Pancreas (tissue), 10 donors: ENCODE measurements around the gene NECAB2. TPM values are rescaled to one million over a fixed set of nuclear protein-coding genes. Genes with fewer than 3 reads are reported as not detected.

Experiments
- ATAC-seq, 4 donors: fragments of 200-7000 bp; cut with Tn5 transposase; one replicate each; pipeline versions ENCODE4 v1.8.0 to v1.9.1; 2020; ENCODE audit warnings: mild to moderate bottlenecking in 4 of 4, moderate library complexity in 4 of 4
- DNase-seq, 6 donors: peaks; one replicate each; pipeline ENCODE4 v3.0.0-alpha.2; 2020
- FAIRE-seq: peaks from 2 replicates; lab custom pipeline; 2012; peaks lifted over from hg19 to GRCh38; lab: Jason Lieb, UNC
- H3K27ac ChIP-seq, 4 donors: fragments of 200-600 bp; sonication (generic); 1 replicate in 3 of 4; 2 replicates in 1 of 4; pipeline versions ENCODE4 v1.5.0 to v1.8.0; 2020
- H3K27me3 ChIP-seq, 4 donors: fragments of 200-600 bp; one replicate each; pipeline ENCODE4 v1.8.0; 2021
- H3K36me3 ChIP-seq, 3 donors: fragments of 200-600 bp; sonication (generic) in 1 of 3; one replicate each; pipeline versions ENCODE4 v1.5.0 to v1.8.0; 2020 to 2021
- H3K4me1 ChIP-seq, 3 donors: fragments of 200-600 bp; one replicate each; pipeline ENCODE4 v1.8.0; 2021
- H3K4me3 ChIP-seq, 4 donors: fragments of 200-600 bp; sonication (generic) in 2 of 4; one replicate each; pipeline versions ENCODE4 v1.5.0 to v1.8.0; 2020 to 2021
- H3K9me3 ChIP-seq, 4 donors: fragments of 200-600 bp; one replicate each; pipeline ENCODE4 v1.8.0; 2021
- CTCF ChIP-seq, 4 donors: fragments of 200-600 bp; sonication (generic) in 3 of 4; IDR thresholded peaks; one replicate each; pipeline versions ENCODE4 v1.5.0 to v1.8.0; 2021; ENCODE audit warnings: antibody characterized with exemption in 4 of 4
- WGBS, 2 donors: extraction: QIAGEN DNeasy Blood & Tissue Kit; methylation state at CpG; one replicate each; pipeline ENCODE4 v1.1.7; 2013; 5-methylcytosine and 5-hydroxymethylcytosine counted together
- intact Hi-C, 3 donors: fragments of 100-400 bp; cut with DNase I; formaldehyde crosslinking; loops; one replicate each; pipeline versions ENCODE4 v1.11.1 to v1.14.2; 2022
- polyA plus RNA-seq, 2 donors: library from polyadenylated mRNA; stranded (reverse); fragments of 200-250 nt; gene quantifications; one replicate each; pipeline ENCODE4 v1.2.3, GENCODE V29; 2013
- total RNA-seq, 6 donors: library from RNA; stranded (reverse); fragmentation: NEBNext Ultra II Directional in 4 of 6; extraction: Animal tissue kit (Norgen Biotek cat#: 25700) in 4 of 6; gene quantifications; one replicate each; pipeline versions ENCODE4 v1.2.1 to v1.2.4, GENCODE V29; 2021 to 2023
- donor health status: healthy with polysubstance abuse.
- donor health status: DM: no; HTN: no; CAD: no; lungs with moderate emphysema.
- donor health status: DM: no; HTN: no; CAD: no.
- donor health status: control.
- donor health status: control.
- donor health status: Bipolar disorder and iron deficiency.
- donor health status: DM: yes; HTN: yes; CAD: no.
- donor health status: DM: no; HTN: no; CAD: no.
- donor health status: DM: no; HTN: no; CAD: no.
- donor health status: DM: yes; HTN: yes; CAD: no.

Gene NECAB2
- total and polyA plus RNA-seq, 8 donors, result 0.37 to 23.8 (median 1.2) TPM

DNA sequence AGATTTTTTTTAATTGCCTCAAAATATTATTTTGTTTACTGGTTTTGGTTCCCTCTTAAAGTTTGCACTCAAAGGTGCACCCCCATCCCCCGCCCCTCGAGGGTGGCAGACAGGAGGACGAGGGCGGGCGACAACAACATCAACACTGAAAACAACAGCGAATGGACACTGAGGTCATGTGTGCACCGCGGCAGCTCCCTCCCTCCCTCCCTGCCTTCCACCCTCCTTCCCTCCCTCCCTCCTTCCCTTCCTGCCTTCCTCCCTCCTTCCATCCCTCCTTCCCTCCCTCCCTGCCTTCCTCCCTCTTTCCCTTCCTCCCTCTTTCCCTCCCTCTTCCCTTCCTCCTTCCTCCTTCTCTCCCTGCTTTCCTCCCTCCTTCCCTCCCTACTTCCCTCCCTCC lies 16.5 kb upstream of the NECAB2 start:
- WGBS, 2 donors, result 45 to 49% methylated on average over 8 of the region's 8 CpGs
- no peak for TF ChIP-seq CTCF (IDR thresholded peaks at IDR 0.05)

GRCh38 chr16:83952587-83952939 lies 15.5 kb upstream of the NECAB2 start:
- Histone ChIP-seq H3K9me3 (no peaks in the 10 kb centered on the region), H3K27me3 (no peaks in the 10 kb centered on the region), H3K4me1 (peaks cover 4 to 18% (median 12%) of the 10 kb centered on the region in 3 donors), H3K36me3 (no peaks in the 10 kb centered on the region), H3K27ac (peak overlapping the region; percentile 88 to 96 (median 90)), H3K4me3 (peak overlapping the region in 2 of 4 donors; percentile 38 to 57)
- ATAC-seq (peak; percentile 0 to 1 (median 0)), DNase-seq (peak in 1 of 6 donors; percentile 56), FAIRE-seq (no peak)
- WGBS, 2 donors, result 2 to 9% methylated on average over 8 of the region's 8 CpGs
- intact Hi-C loops, result no loop called here
- TF ChIP-seq CTCF (IDR thresholded peaks at IDR 0.05), result no peak

More for the DNA sequence above, 16.5 kb upstream of the NECAB2 start:
- ATAC-seq (no peak), FAIRE-seq (no peak), DNase-seq (no peak)
- Histone ChIP-seq H3K4me3 (no peak overlapping the region), H3K27ac (no peak overlapping the region), H3K27me3 (no peaks in the 10 kb centered on the region), H3K4me1 (peaks cover 4 to 18% (median 12%) of the 10 kb centered on the region in 3 donors), H3K9me3 (no peaks in the 10 kb centered on the region), H3K36me3 (no peaks in the 10 kb centered on the region)
- intact Hi-C loops, result no loop called here

DNA sequence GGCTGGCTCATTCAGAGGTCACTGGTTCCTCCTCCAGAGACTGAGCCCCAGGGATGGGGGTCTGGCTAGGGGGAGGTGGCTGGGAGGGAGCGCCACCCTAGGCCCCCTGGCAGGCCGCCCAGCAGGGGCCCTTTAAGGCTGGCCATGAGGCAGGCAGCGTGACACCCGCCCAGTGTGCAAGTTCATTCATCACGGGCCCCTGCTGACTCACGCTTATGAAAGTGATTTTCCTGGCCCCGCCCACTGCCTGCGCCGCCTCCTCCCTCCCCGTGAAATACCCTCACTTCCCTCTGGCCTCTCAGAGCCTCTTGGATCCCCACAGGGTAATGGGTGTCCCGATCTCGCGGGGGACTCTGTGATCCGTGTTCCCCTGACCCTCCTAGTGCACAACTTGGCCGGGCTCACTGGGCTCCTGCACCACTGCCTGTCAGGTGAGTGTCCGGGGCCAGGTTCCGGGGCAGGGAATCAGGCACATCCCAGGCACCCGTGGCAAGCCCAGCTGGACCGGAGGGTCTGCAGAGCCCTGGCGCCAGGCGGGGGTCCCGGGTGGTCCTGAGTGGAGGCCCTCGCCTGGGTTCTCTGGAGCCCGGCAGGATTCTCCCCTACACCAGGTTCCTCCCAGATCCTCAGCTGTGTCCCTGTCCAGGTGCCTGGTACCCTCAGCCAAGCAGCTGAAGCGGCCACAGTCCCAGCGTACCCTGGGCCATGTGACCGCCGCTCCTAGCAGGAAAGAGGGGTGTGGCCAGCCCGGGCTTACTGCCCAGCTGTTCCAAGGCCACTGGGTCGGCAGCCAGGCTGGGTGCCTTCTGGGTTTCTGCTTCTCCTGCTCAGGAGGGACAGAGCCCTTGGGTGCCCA lies 14.9 kb upstream of the NECAB2 start, which contains the start of gene OSGIN1:
OSGIN1 (plus strand) TSS at position 301 of the 856 bp plus-strand sequence. CDS start 4,432 bp downstream, outside the sequence.
- intact Hi-C loops, result no loop called here
- H3K9me3 ChIP-seq, result no peaks in the 10 kb centered on the region
- 1 to 2% methylated on average over 18 to 30 of the region's 30 CpGs for whole genome bisulfite sequencing, 2 donors
- DNase-seq (peak; percentile 91 to 98 (median 96)), FAIRE-seq (no peak), ATAC-seq (peak; percentile 91 to 95 (median 92))
- TF ChIP-seq CTCF (IDR thresholded peaks at IDR 0.05), result no peak
- H3K27ac ChIP-seq, result peak within 1 kb of the TSS; percentile 88 to 96 (median 90)
- peak within 1 kb of the TSS; percentile 16 to 57 (median 36) for H3K4me3 ChIP-seq
- H3K27me3 ChIP-seq, result no peaks in the 10 kb centered on the region
- H3K4me1 ChIP-seq, result peaks cover 4 to 18% (median 12%) of the 10 kb centered on the region in 3 donors
- no peaks in the 10 kb centered on the region for H3K36me3 ChIP-seq

DNA sequence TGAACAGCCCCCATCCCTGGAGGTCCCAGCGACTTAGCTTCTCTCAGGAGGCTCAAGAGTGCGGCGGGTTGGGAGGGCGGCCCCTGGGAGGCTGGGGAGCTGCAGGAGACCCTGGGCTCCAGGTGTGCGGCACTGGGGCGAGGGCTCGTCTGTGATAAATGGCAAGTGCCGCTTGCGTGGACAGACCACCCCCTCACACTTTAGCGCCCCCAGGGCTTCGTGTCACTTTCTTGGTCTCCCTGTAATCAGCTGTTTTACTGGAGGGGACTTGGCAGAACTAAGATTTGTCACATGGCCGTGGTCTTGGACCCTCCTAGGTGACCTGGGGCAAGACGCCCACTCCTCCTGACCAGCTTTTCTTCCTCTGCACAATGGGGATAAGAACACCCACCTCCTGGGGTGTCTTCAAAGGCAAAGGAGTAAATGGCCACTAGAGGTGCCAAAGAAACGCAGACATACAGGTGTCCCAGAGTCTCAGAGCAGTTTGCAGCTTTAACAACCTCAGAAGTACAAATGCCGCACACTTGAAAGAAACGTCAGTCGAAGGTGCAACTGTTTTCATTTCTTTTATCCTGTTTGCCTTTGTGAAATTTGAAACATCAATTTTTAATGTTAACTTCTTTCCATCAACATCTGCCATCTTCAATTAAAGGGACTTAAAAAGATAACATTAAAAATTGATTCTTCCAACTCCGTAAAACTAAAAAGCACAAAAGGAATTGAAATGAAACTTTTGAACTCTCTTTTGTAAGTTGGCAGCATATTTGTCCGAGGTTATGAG lies 14.1 kb upstream of the NECAB2 start:
- Histone ChIP-seq H3K4me3 (peak overlapping the region; percentile 16 to 57 (median 36)), H3K27me3 (no peaks in the 10 kb centered on the region), H3K4me1 (peaks cover 4 to 18% (median 12%) of the 10 kb centered on the region in 3 donors), H3K36me3 (no peaks in the 10 kb centered on the region), H3K27ac (peak overlapping the region; percentile 88 to 96 (median 90)), H3K9me3 (no peaks in the 10 kb centered on the region)
- WGBS, 2 donors, result 3% methylated on average over 19 of the region's 19 CpGs
- intact Hi-C loops, result no loop called here
- ATAC-seq (peak; percentile 22 to 54 (median 39)), FAIRE-seq (no peak), DNase-seq (peak in 1 of 6 donors; percentile 41)
- peak in 3 of 4 donors; percentile 9 to 34 (median 27) for TF ChIP-seq CTCF (IDR thresholded peaks at IDR 0.05)
